Heart left ventricle (tissue), 16 donors: ENCODE measurements around the gene TCF4. TPM values are rescaled to one million over a fixed set of nuclear protein-coding genes. Genes with fewer than 3 reads are reported as not detected.

Experiments used
- ATAC-seq, 4 donors: fragments of 200-7000 bp; cut with Tn5 transposase; one replicate each; pipeline ENCODE4 v1.9.1; 2020 to 2022; ENCODE audit warnings: moderate library complexity in 4 of 4, mild to moderate bottlenecking in 3 of 4, moderate number of reproducible peaks in 1 of 4
- DNase-seq, 5 donors: peaks; one replicate each; pipeline ENCODE4 v3.0.0-alpha.2; 2020
- H3K27ac ChIP-seq, 12 donors: fragments of 200-600 bp; sonication (generic) in 4 of 12; one replicate each; pipeline versions ENCODE4 v1.5.0 to v1.8.0; 2016 to 2022; ENCODE audit warnings: mild to moderate bottlenecking in 2 of 12
- H3K27me3 ChIP-seq, 9 donors: fragments of 200-600 bp; sonication (generic) in 2 of 9; one replicate each; pipeline versions ENCODE4 v1.5.1 to v1.8.0; 2016 to 2022; ENCODE audit warnings: mild to moderate bottlenecking in 3 of 9
- H3K36me3 ChIP-seq, 9 donors: fragments of 200-600 bp; sonication (generic) in 2 of 9; one replicate each; pipeline versions ENCODE4 v1.5.0 to v1.8.0; 2018 to 2022; ENCODE audit warnings: mild to moderate bottlenecking in 2 of 9
- H3K4me1 ChIP-seq, 12 donors: fragments of 200-600 bp; sonication (generic) in 4 of 12; one replicate each; pipeline versions ENCODE4 v1.5.0 to v1.8.0; 2016 to 2022; ENCODE audit warnings: mild to moderate bottlenecking in 3 of 12
- H3K4me3 ChIP-seq, 12 donors: fragments of 200-600 bp; sonication (generic) in 4 of 12; one replicate each; pipeline versions ENCODE4 v1.5.0 to v1.8.0; 2017 to 2022; ENCODE audit warnings: mild to moderate bottlenecking in 9 of 12, moderate library complexity in 4 of 12
- H3K9me3 ChIP-seq, 12 donors: fragments of 200-600 bp; sonication (generic) in 4 of 12; one replicate each; pipeline versions ENCODE4 v1.5.0 to v1.8.0; 2016 to 2022; ENCODE audit warnings: mild to moderate bottlenecking in 1 of 12
- CTCF ChIP-seq, 12 donors: fragments of 200-600 bp; sonication (generic) in 4 of 12; IDR thresholded peaks; one replicate each; pipeline versions ENCODE4 v1.5.0 to v1.8.0; 2018 to 2022; ENCODE audit warnings: antibody characterized with exemption in 12 of 12, mild to moderate bottlenecking in 5 of 12
- POLR2A ChIP-seq, 2 donors: fragments of 450-650 bp; IDR thresholded peaks; one replicate each; pipeline ENCODE4 v1.6.1; 2017; ENCODE audit warnings: antibody characterized with exemption in 2 of 2, mild to moderate bottlenecking in 2 of 2, moderate library complexity in 2 of 2
- WGBS, 4 donors: extraction: QIAGEN DNeasy Blood & Tissue Kit in 2 of 4; methylation state at CpG; one replicate each; pipeline versions ENCODE4 v1.1.5 to v1.1.7; 2013 to 2018; 5-methylcytosine and 5-hydroxymethylcytosine counted together
- intact Hi-C, 10 donors: fragments of 100-400 bp; cut with DNase I; formaldehyde crosslinking; loops; one replicate each; pipeline versions ENCODE4 v1.11.1 to v1.14.2; 2022
- polyA plus RNA-seq, 2 donors: library from polyadenylated mRNA; stranded (reverse); fragments of 200-250 nt; gene quantifications; one replicate each; pipeline ENCODE4 v1.2.3, GENCODE V29; 2013
- total RNA-seq, 9 donors: library from RNA; depleted of rRNA in 2 of 9; stranded (reverse); fragments of >200 nt in 2 of 9; fragmentation: NEBNext Ultra II Directional in 3 of 9; extraction: Animal tissue kit (Norgen Biotek cat#: 25700) in 3 of 9; gene quantifications; one replicate each; pipeline versions ENCODE4 v1.1.0 to v1.2.4, GENCODE V29; 2016 to 2023
- donor health status: ischemic (EF 13 %, LVEDD 7.1; RV severe dilation, severe dysfunction).
- donor health status: healthy with polysubstance abuse.
- donor health status: DM: no; HTN: yes; CAD: no.
- donor health status: DM: no; HTN: no; CAD: no.
- donor health status: ischemic (EF 25% LVEDD 6.9; RV normal size, moderate dysfunction).
- donor health status: ischemic (EF 25% LVEDD 5.7; RV mildly dilated, moderate dysfunction).
- donor health status: healthy.
- donor health status: DM: yes; HTN: yes; CAD: no.
- donor health status: ischemic (EF 35%, LVEDD 5.7; RV mildly dilated, moderate dysfunction).
- donor health status: nonischemic (EF 11% LVEDD 7.7; RV severe dilation, severe dysfunction).
- donor health status: DM: yes; HTN: yes; CAD: no.
- donor health status: PGD.
- donor health status: ischemic (EF 29% LVEDD 5.4; RV normal size, mild dysfunction).
- donor health status: nonischemic (EF 23%, LVEDD 6.1; RV moderate dilation, normal function).

The TCF4 gene
- total and polyA plus RNA-seq, 11 donors = 12.8 to 119 (median 71.5) TPM

- intact Hi-C loops = loop anchor here in 1 of 10 donors (5.0 kb wide), 1 partner anchor 44 kb away; no protein-coding TSS in a partner anchor
- peaks cover 0 to 52% (median 20%) of the 10 kb centered on the region in 12 donors for H3K4me1 ChIP-seq
- ATAC-seq = no peak
- H3K9me3 ChIP-seq = no peaks in the 10 kb centered on the region
- H3K27me3 ChIP-seq = no peaks in the 10 kb centered on the region
- H3K4me3 ChIP-seq = no peak overlapping the region
- no peak overlapping the region for H3K27ac ChIP-seq
- no peak for DNase-seq
- TF ChIP-seq CTCF (IDR thresholded peaks at IDR 0.05) (no peak), POLR2A (IDR thresholded peaks at IDR 0.05) (no peak)
- 15 to 63% (median 45%) methylated on average over 2 of the region's 2 CpGs for WGBS, 4 donors
- no peaks in the 10 kb centered on the region for H3K36me3 ChIP-seq
Observed at GRCh38 chr18:55433140-55433539, 154.9 kb downstream of the TCF4 start.

- TF ChIP-seq CTCF (IDR thresholded peaks at IDR 0.05) = no peak
- no peak for TF ChIP-seq POLR2A (IDR thresholded peaks at IDR 0.05)
- no peaks in the 10 kb centered on the region for H3K36me3 ChIP-seq
- H3K27ac ChIP-seq = no peak overlapping the region
- DNase-seq (no peak), ATAC-seq (peak in 1 of 4 donors; percentile 38)
- no peaks in the 10 kb centered on the region for H3K27me3 ChIP-seq
- 84 to 90% (median 86%) methylated on average over 3 of the region's 3 CpGs for WGBS, 4 donors
- no peaks in the 10 kb centered on the region for H3K9me3 ChIP-seq
- intact Hi-C loops = loop anchor here in 1 of 10 donors (5.0 kb wide), 1 partner anchor 45 kb away; no protein-coding TSS in a partner anchor
- peaks cover 0 to 52% (median 20%) of the 10 kb centered on the region in 12 donors for H3K4me1 ChIP-seq
- H3K4me3 ChIP-seq = no peak overlapping the region
Observed at GRCh38 chr18:55432307-55433040, 155.5 kb downstream of the TCF4 start.

- DNase-seq (no peak), ATAC-seq (no peak)
- WGBS, 4 donors = 37 to 52% (median 42%) methylated on average over 2 of the region's 2 CpGs
- Histone ChIP-seq H3K4me1 (peaks cover 0 to 36% (median 18%) of the 10 kb centered on the region in 12 donors), H3K27me3 (no peaks in the 10 kb centered on the region), H3K9me3 (no peaks in the 10 kb centered on the region), H3K4me3 (no peak overlapping the region), H3K36me3 (no peaks in the 10 kb centered on the region), H3K27ac (peak overlapping the region in 1 of 12 donors; percentile 13)
- TF ChIP-seq CTCF (IDR thresholded peaks at IDR 0.05) = no peak
- TF ChIP-seq POLR2A (IDR thresholded peaks at IDR 0.05) = no peak
- intact Hi-C loops = loop anchor here in 1 of 10 donors (5.0 kb wide), 1 partner anchor 47 kb away; no protein-coding TSS in a partner anchor
Observed at GRCh38 chr18:55430026-55430425, 158.0 kb downstream of the TCF4 start.

- H3K9me3 ChIP-seq = no peaks in the 10 kb centered on the region
- H3K36me3 ChIP-seq = no peaks in the 10 kb centered on the region
- H3K27ac ChIP-seq = no peak overlapping the region
- H3K4me3 ChIP-seq = no peak overlapping the region
- intact Hi-C loops = loop anchor here in 4 of 10 donors (5.0 to 10.0 kb wide), 4 partner anchors 39 to 157 kb away; partner anchors contain the start of gene TCF4 (in 1 of the 4)
- DNase-seq (no peak), ATAC-seq (no peak)
- no peak for TF ChIP-seq POLR2A (IDR thresholded peaks at IDR 0.05)
- no peak for TF ChIP-seq CTCF (IDR thresholded peaks at IDR 0.05)
- 61 to 74% (median 69%) methylated on average over 1 of the region's 1 CpG for WGBS, 4 donors
- H3K27me3 ChIP-seq = no peaks in the 10 kb centered on the region
- peaks cover 0 to 36% (median 12%) of the 10 kb centered on the region in 12 donors for H3K4me1 ChIP-seq
Observed at GRCh38 chr18:55427951-55428350, 160.0 kb downstream of the TCF4 start.
